Measurements from ENCODE around the gene AP5B1.
"Not testable (repeated sequence)": the region's sequence is repeated elsewhere in the genome, so short reads cannot be mapped to it uniquely, and the experiment has no call there.

AP5B1 gene

DNA sequence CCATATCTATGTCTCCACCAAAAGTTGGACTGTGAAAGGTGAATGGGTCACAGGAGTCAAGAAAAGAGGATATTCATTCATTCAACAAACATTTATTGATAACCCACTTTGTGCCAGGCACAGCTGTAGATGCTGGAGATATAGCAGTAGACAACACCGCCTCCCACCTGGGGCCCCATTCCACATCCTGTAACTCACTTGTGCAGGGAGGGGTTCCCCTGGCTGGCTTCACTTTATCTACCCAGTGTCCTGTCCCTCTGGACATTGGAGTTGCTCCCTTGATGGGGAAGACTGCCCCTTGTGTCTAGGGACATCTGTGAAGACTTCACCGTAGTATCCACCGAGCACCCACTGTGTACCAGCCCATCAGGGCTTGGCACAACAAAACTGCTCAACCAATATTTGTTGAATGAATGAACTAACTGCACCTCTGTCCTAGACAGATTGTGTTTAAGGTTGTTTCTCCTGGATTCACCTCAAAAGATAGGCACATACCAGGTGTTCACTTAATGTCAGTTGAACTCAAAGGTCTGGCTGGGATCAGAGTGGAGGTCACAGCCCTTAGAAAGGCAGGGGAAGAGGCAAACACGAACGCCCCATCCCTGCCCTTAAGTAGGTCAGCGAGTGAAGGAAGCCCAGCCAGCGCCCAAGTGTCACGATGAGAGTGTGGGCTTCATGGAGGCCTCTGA is 4.7 kb upstream of the AP5B1 start:
- DNase-seq: no peak

DNA sequence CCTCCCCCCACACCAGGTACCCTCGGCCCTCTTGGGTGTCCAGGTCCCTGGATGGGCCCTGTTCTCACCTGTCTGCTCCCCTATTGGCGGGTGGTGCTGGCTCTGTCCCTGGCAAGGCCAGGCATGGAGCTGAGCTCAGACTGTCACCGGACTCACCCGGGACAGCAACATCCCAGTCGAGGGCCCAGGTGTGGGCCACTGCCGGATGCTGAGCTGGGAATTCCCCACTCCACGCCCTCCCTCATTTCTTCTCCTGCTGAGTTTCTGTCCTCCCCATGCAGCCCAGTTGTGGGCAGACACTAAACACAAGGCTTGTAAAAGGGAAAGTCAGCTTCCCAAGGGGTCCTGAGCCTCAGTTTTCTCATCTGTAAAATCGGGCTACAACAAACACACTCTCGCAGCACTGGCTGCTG is 2.0 kb upstream of the AP5B1 start:
- no peak for DNase-seq

DNA sequence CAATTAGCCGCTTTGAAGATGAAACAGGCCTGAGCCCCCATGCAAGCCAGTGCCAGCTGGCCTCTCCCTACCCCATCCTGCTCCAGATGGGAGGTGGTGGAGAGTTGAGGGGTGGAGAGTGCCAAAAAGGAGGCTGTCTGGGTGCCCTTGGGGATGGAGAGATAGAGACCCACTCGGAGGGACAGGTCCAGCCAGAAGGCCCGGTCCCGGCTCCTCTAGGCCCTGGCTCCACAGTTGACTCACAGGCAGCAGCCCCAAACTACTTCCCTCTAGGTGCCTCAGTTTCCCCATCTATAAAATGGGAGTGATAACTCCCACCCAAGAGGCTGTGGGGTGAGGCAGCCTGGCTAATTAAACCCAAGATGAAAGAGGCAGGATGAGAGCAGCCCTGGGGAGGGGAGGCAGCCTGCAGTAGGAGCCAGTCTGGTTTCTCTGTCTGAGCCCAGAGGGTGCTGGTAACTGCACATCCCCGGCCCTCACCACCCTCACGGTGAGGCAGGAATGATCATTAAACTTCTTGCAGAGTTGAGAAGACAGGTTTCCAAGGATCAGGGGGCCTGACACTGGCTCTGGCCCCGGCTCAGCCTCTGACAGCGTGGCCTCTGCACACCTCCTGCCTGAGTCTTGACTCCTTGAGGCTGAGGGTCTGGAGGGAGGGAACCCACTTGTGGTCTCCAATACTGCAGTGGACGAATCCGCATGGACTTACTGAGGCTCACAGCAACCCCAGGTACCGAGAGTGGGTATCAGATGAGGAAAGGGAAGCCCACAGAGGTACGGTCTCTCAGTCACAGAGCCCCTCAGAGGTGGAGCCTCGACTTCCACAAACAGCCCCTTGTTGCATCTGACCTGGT is 1.4 kb upstream of the AP5B1 start:
- no peak for DNase-seq

DNA sequence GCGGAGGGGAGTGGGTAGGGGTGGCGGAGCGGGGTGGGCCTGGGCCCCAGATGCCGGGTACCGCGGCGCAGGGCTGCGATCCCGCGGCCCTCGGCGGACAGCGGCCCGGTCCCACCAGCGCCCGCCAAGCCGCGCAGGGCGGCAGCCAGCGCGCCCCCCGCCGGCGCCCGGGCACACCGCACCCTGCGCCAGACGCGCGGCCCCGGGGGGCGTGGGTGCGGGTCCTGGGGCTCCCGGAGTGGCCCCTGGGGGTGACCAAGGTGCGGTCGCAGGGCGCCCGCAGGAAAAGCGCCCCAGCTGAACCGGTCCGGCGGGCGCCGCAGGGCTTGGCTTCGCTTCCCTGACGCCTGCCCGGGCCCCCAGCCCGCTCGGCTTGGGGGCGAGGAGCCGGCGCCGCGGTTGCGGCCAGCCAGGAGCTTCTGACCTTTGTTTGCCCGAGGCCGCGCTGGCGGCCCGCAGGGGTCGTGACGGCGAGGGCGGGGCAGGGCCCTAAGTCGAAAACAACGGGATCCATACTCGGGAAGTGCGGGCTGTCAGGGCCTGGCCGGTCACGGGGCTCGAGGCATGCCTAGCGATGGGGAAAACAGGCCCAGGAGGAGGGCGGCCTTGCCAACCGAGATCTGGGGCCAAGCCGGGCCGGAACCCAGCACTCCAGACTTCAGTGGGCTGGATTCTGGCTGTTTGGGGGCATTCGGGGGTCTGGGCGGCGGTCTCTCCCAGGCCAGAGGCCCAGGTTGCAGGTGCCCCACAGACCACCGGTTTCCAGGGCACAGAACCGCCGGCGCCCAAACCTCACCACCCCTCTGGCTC is 581 bp upstream of the AP5B1 start:
- no peak for DNase-seq

DNA sequence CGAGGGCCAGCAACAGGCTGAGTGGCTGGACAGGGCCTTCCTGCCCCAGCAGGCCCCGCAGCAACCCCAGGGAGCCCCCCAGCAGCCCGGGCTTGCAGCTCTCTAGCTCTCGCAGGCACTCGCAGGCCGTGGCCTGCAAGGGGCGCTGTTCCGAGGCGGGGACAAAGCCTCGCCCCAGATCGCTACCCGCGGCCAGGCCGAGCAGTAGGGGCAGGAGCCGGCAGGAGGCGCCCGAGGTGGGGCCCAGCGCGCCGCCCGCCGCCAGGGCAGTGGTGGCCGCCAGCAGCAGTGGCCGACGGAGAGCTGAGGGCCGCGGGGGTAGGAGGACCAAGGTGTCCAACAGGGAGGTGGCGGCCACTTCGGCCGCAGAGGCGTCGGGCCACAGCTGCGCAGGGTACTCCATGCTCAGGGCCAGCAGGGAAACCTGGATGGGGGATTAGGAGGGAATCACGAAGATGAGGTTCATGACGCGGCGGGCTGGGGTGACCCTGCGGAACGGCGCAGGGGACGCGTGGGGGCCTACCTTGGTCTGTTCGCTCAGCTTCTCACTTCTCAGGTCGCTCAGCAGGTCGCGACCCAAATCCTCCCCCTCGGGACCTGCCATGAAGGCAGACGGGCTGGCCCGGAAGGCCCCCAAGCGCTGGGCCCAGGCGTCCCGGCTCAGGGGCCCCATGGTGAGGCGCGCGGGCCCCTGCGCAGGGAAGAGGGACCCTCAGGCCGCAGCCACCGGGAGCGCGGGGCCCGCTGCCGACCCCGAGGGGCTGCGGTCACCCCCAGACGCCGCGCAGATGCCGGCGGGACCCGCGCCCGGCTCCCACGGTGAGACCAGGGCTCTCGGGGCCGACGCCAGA is 632 bp downstream of the AP5B1 start:
- peak in 1 of 2 experiments; percentile 52 for DNase-seq

DNA sequence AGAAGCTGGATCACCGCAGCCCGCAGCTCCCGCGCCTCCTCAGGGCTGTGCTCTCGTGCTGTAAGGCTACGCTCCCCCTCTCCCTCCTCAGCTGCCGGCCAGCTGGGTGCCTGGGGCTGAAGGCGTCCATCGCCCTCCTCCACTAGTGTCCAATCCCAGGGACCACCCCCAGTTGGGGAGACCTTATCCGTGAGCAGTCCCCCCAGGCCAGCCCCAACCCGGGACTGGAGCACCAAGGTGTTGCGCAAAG is 1.2 kb downstream of the AP5B1 start:
- no peak for DNase-seq

DNA sequence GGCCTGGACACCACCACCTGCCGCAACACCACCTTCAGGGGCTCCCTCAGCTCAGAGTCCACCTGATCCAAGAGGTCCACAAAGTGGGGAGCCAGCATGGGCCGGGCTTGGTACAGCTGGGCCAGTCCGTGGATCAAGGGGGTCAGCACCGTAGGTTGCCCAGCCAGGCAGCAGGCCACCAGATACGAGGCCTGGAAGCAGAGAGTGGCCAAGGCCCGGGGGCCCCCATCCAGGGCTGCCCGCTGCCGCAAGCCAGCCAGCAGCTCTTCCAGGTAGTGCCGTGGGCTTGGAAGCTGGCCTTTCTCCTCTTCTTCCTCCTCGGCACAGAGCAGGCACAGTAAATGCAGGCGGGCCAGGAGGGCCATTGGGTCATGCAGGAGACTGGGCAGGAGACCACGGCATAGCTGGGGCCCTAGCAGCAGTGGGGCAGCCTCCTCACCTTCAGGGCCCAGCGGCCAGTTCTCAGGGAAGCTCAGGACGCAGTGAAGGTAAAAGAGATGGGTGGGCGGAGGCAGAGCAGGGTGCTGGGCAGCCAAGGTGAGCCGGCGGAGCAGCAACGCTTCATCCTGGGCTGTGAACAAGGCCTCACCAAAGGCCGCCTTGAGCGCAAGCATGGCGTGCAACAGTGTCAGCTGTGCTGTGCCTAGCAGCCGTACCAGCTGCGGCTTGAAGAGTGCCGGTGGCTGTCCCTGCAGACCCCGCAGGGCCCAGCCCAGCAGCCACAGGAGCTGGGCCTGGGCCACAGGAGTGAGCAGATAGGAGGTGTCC is 1.7 kb downstream of the AP5B1 start:
- no peak for DNase-seq

DNA sequence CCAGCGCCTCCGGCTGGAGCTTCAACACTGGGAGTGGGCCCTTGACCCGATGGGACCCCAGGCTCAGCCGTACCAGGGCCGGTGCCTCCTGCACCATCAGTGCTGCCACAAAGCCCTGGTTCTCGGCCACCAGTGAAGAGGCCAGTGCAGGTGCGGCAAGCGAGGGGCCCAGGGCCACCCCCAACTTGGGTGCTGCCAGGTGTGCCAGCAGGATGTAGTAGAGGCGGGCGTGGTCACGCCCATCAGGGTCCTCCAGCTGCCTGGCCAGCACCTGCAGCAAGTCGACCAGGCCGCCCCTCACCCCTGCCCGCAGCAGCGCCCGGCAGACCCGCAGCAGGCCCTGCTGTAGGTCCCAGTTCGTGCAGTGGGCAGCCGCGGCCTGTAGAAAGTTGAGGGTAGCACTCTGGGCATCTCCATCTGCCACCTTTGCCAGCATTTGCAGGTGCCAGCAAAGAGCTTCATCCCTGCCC is 2.3 kb downstream of the AP5B1 start:
- no peak for DNase-seq

DNA sequence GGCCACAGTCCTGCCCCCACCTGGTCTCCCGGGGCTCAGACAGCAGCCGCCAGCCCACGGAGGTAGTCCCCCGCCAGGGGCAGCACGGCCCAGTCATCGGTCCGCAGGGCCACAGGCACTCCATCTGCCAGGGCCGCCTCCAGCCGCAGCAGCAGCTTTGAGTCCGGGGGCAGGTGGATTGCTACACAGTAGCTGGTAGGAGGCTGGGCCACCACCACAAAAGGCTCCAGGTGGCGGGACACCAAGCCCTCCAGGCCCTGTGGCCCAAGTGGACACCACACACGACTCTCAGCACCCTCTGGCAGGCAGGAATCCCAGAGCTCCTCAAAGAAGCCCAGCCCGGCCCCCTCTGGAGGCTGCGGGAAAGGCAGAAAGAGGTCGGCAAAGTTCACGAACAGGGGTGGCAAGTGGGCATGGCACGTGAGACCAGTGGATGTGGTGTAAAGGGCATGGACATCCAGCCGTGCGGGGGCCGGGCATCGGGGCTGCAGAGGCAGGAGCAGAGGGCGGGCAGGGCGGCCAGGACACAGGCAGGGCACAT is 2.9 kb downstream of the AP5B1 start:
- no peak for DNase-seq

DNA sequence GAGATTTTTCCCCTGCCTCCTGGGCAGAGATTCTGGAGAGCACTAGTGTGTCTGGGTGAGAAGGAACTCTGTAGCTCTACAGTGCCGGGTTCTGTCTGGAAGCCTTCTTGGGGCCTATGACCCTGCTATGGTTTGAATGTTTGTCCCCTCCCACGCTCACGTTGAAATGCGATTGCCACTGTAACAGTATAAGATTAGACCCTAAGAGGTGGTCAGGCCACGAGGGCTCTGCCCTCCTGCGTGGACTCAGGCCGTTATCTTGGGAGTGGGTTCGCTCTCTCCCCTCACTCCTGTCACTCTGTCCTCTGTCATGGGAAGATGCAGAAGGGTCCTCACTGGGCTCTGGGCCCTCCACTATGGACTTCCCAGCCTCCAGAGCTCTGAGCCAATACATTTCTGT is 3.5 kb downstream of the AP5B1 start:
- DNase-seq: no peak

DNA sequence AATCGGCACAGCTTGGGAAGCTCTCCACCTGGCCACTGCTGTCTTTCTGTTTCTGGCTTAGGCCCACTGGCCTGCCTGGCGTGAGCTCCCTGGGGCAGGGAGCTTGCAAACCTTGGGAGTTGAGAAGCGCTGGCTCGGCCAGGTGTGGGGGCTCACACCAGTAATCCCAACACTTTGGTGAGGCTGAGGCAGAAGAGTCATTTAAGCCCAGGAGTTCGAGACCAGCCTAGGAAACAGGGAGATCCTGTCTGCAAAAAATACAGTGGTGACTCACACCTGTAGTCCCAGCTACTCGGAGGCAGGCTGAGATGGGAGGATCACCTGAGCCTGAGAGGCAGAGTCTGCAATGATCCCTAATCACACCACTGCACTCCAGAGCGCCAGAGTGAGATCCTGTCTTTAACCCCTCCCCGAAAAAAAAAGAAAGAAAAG is 4.0 kb downstream of the AP5B1 start:
- DNase-seq: no peak

DNA sequence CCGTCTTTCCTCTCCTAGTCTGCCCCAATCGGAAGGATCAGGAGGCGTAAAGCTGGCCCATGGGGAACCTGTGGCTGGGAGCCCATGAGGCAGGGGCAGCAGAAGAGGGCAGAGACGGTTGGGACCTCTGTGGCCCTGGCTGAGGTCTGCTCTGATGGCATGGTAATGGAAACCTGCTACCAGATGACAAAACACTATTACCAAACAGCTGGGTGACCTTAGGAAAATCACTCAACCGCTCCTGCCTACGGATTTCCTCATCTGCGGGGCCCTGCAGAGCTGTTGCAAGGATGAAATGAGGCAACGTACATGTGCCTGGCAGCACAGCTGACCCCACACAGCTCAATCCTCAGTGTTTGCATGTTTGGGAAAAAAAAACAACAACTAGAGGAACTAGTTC is 4.6 kb downstream of the AP5B1 start:
- no peak for DNase-seq

DNA sequence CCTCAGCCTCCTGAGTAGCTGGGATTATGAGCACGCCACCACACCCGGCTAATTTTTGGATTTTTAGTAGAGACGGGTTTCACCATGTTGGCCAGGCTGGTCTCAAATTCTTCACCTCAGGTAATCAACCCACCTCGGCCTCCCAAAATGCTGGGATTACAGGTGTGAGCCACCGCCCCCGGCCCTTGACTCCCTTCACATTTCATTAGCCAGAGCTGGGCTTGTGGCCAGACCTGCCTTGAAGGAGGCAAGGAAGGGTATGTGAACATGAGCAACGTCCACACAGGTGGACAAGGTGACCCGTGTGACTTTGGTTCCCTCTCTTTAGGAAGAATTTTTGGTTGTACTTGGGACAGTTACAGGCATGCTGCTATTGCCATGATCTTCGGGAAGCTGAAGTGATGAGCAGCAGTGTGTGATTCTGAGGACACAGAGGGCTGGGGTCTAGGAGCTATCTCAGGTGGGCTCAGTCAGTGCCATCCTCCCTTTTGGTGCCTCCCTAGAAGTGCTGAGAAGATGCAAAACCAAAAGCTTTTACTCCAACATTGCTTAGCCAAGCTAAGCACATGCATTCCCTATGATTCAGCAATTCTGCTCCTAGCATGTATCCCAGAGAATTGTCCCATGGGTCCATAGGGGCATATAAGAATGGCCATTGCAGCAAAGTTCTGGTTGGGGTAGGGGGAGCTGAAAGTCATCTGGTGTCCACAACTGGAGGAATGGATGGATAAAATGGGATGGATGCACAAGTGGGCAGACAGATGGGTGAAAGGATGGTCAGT is 6.1 kb downstream of the AP5B1 start:
- DNase-seq: no peak

DNA sequence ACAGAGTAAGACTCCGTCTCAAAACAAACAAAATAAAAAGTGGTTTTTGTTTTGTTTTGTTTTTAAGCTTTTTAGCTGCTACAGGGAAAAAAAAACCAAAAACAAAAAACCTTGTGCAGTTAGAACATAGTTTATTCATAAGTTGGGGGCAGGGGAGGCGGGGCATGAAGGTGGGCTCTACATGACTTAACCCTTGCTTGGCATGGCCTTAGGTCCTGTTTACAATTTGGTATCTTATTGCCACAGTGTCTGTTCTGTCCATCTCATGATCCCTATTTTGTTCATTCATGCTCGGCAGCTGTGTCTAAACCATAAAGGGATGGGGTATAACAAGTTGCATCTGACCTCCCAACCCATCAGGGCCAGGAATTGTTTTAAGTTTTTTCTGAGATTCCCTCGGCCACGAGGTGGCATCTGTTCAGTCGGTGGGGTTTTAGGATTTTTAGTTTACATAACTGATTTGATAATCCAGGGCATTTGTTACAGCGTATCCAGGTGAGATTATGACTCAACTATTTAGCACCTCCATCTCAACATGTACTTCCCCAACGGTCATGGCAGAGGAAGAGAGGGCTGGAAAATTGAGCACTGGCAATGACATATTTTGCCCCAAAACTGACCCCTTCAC is 6.9 kb downstream of the AP5B1 start:
- DNase-seq: no peak

DNA sequence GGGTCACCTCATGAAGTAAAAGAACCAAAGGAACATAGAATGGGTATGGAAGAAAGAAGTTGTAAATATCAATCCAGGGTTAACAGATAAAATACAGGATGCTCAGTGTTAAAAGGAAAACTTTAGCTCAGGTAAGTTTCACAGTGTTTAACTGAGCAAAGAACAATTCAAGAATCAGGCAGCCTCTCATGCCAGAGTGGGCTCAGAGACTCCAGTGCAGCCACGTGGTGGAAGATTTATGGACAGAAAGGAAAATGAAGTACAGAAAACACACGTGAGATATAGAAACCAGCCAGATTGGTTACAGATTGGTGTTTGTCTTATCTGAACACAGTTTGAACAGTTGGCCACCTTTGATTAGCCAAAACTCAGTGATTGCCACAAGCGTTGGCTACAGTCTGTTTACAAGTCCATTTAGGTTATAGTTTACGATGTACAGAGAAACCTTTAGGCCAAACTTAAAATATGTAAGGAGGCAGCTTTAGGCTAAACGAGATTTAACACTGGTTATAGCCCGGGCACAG is 9.1 kb downstream of the AP5B1 start:
- no peak for DNase-seq

DNA sequence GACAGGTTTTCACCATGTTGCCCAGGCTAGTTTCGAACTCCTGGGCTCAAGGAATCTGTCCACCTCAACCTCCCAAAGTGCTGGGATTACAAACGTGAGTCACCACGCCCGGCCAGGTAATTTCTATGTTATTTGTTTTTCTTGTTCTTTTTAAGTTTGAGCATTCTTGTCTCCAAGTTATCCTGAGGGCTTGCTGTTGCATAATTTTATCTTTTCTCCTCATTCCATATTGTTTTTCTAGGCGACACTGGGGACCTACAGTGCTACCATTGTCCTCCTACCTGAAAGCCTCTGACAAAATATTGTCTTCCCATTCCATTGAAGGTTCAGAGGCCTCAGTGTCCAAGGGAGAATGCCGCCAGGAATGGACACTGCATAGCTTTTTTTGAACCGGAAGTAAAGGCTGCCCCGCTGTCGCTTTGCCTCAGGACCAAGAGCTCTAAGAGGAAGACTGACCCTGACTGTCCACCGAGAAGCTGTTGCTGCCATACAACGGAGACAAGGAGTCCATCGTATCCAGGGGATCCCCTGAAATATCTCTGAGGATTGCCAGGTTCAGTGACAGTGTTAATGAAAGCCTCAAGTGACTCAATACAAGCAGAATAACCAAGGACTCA is 9.7 kb downstream of the AP5B1 start:
- no peak for DNase-seq

DNA sequence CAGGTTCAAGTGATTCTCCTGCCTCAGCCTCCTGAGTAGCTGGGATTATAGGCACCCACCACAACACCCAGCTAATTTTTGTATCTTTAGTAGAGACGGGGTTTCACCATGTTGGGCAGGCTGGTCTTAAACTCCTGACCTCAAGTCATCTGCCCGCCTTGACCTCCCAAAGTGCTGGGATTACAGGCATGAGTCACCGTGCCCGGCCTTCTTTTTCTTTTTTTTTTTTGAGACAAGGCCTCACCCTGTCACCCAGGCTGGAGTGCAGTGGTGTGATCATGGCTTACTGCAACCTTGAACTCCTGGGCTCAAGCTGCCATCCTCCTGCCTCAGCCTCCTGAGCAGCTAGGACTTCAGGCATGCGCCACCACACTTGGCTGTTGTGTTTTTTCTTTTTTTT is 13.0 kb downstream of the AP5B1 start:
- DNase-seq: not testable (repeated sequence)

DNA sequence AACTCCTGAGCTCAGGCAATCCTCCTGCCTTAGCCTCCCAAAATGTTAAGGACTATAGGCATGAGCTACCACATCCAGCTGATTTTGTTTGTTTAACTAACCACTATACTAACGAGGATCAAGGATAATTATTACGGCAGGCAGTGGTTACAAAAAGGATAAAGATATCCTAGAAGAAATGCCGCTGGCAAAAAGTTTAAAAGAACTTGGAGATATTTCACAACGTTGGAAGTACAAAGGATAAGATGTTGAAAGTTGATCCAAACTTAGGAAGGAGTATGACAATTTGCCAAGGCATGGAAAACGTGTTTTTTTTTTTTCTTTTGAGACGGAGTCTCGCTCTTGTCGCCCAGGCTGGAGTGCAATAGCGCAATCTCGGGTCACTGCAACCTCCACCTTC is 13.4 kb downstream of the AP5B1 start:
- no peak for DNase-seq

DNA sequence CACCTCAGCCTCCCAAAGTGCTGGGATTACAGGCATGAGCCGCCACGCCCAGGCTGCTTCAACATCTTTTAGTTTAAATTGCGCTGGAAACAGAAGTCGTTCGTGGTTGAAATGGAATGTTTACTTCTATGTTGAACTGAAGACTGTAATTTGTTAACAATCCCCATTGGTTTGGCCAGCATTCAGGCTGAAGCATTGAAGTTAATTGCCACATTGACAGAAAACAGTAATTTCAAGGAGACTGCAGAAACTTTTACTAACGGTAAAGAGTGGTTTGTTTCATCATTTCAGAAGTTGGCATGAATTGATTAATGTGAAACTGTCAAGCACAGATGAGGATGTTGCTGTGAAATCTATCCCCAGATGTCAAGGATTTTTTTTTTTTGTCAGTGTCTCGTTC is 14.2 kb downstream of the AP5B1 start:
- no peak for DNase-seq

DNA sequence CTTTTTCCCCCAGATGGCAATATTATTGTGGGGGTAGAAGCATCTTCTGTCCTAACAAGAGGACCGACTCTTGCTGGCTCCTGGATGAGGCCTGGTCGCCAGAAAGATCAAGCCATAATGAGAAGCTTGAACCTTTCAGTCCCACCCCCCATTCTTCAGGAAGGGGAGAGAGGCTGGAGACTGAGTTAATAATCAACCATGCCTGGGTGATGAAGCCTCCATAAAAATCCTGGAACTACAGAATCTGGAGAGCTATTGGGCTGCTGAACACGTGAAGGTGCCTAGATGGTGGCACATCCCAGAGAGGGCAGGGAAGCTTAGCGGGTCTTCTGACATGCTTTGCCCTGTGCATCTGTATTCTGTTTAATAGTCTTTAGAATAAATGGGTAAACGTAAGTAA is 16.3 kb downstream of the AP5B1 start:
- DNase-seq: no peak
